ENCODE measurements around the gene IQGAP1. TPM values are rescaled to one million over a fixed set of nuclear protein-coding genes. Genes with fewer than 3 reads are reported as not detected.
A peak's percentile ranks its signal among the peaks of the same experiment; 100 is the strongest.

Gene IQGAP1
- total and polyA plus RNA-seq, 2 of the 13 experiments (the other 11 are each of a cell fraction or from before 2014, with no cell fraction given), result 29.5 to 37.9 TPM

DNA sequence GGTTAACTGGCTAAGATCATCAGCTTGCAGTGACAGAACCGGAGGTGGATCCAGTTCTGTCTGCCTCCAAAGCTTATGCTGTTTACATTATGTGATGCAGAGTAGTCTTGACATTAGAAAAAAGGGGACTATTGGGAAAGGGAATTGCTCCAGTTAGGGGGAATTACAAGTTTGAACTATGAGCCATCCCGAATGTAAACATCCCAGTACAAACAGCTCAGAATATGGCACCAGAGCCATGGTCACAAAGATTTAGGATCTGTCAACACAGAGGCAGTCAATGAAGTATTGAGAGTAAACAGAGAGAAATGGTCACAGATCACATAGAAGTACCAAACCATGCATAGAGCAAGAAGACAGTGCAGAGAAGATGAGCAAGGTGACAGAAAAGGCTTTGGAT lies 101.9 kb downstream of the IQGAP1 start (continued):
- TF ChIP-seq ZNF451 (CRISPR knock-in tag; IDR thresholded peaks at IDR 0.05) (no peak), HNRNPH1 (optimal IDR thresholded peaks at IDR 0.05; ENCODE audit: low read depth, low read length) (no peak), SETDB1 (CRISPR knock-in tag; IDR thresholded peaks at IDR 0.05; ENCODE audit: borderline replicate concordance) (no peak), NFYC (CRISPR knock-in tag; IDR thresholded peaks at IDR 0.05) (peak; percentile 38; the same call in 1 of the 2 replicates), FOXO1 (CRISPR knock-in tag; IDR thresholded peaks at IDR 0.05) (peak; percentile 98), FOSL2 (CRISPR knock-in tag; IDR thresholded peaks at IDR 0.05) (peak; percentile 95), NCOA2 (CRISPR knock-in tag; IDR thresholded peaks at IDR 0.05) (peak; percentile 86), ZSCAN22 (CRISPR knock-in tag; IDR thresholded peaks at IDR 0.05) (no peak), KDM6A (CRISPR knock-in tag; IDR thresholded peaks at IDR 0.05; ENCODE audit: low read depth) (peak; percentile 90), DMAP1 (CRISPR knock-in tag; IDR thresholded peaks at IDR 0.05) (no peak), HOXA9 (CRISPR knock-in tag; IDR thresholded peaks at IDR 0.05; ENCODE audit: borderline replicate concordance) (peak; percentile 62; the same call in 1 of the 2 replicates), ZFP36 (IDR thresholded peaks at IDR 0.05; ENCODE audit: borderline replicate concordance, low read depth, low read length, partially characterized antibody) (peak; percentile 7), JUN (CRISPR knock-in tag; IDR thresholded peaks at IDR 0.05) (peak; percentile 64), MEF2D (CRISPR knock-in tag; IDR thresholded peaks at IDR 0.05) (peak; percentile 93), ARNT2 (CRISPR knock-in tag; IDR thresholded peaks at IDR 0.05; ENCODE audit: low read depth) (peak; percentile 60; the same call in 1 of the 2 replicates), HHEX (CRISPR knock-in tag; IDR thresholded peaks at IDR 0.05) (peak; percentile 100), ZNF772 (CRISPR knock-in tag; IDR thresholded peaks at IDR 0.05) (peak; percentile 94; the same call in 1 of the 2 replicates), ZNF605 (CRISPR knock-in tag; IDR thresholded peaks at IDR 0.05) (peak; percentile 77; the same call in 1 of the 2 replicates), ATF7 (IDR thresholded peaks at IDR 0.05) (0 out of 2 replicates have a peak, but pooled peaks have one; percentile 9), ATF7 (CRISPR knock-in tag; IDR thresholded peaks at IDR 0.05) (no peak), NONO (IDR thresholded peaks at IDR 0.05) (no peak), NONO (CRISPR knock-in tag; conservative IDR thresholded peaks at IDR 0.05) (peak; percentile 92), KAT8 (CRISPR knock-in tag; IDR thresholded peaks at IDR 0.05) (peak; percentile 91), ZNF563 (CRISPR knock-in tag; IDR thresholded peaks at IDR 0.05) (no peak), ZSCAN12 (CRISPR knock-in tag; IDR thresholded peaks at IDR 0.05) (no peak), BRCA1 (CRISPR knock-in tag; IDR thresholded peaks at IDR 0.05) (0 out of 2 replicates have a peak, but pooled peaks have one; percentile 61), ZNF549 (CRISPR knock-in tag; IDR thresholded peaks at IDR 0.05) (no peak), CENPT (CRISPR knock-in tag; IDR thresholded peaks at IDR 0.05; ENCODE audit: low read depth) (no peak), ZNF572 (CRISPR knock-in tag; IDR thresholded peaks at IDR 0.05) (no peak), SP2 (CRISPR knock-in tag; IDR thresholded peaks at IDR 0.05) (no peak), ZNF672 (CRISPR knock-in tag; IDR thresholded peaks at IDR 0.05) (no peak), RFX5 (IDR thresholded peaks at IDR 0.05; ENCODE audit: low read depth, low read length) (no peak)
- TF ChIP-seq, protein P1, sequence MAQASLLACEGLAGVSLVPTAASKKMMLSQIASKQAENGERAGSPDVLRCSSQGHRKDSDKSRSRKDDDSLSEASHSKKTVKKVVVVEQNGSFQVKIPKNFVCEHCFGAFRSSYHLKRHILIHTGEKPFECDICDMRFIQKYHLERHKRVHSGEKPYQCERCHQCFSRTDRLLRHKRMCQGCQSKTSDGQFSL (CRISPR knock-in tag; IDR thresholded peaks at IDR 0.05), result no peak
- TF ChIP-seq, protein P2, sequence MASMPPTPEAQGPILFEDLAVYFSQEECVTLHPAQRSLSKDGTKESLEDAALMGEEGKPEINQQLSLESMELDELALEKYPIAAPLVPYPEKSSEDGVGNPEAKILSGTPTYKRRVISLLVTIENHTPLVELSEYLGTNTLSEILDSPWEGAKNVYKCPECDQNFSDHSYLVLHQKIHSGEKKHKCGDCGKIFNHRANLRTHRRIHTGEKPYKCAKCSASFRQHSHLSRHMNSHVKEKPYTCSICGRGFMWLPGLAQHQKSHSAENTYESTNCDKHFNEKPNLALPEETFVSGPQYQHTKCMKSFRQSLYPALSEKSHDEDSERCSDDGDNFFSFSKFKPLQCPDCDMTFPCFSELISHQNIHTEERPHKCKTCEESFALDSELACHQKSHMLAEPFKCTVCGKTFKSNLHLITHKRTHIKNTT (CRISPR knock-in tag; IDR thresholded peaks at IDR 0.05), result no peak

Data from HepG2 (cell line).